Endothelial cell of umbilical vein (primary cell): ENCODE measurements around the gene TTC3. TPM values are rescaled to one million over a fixed set of nuclear protein-coding genes. Genes with fewer than 3 reads are reported as not detected.

ENCODE experiments used
- BruUV-seq: library from RNA; stranded (reverse); fragments of 400-500 nt; replicated peaks from 2 replicates; lab custom pipeline; 2021; lab: Mats Ljungman, UMichigan
- CTCF ChIA-PET: fragments of 300-600, 350-600 bp; sonication (Branson Sonifier 250); formaldehyde crosslinking; loops from one replicate; lab custom pipeline; 2021; ENCODE audit warnings: antibody characterized with exemption, inconsistent platforms; lab: Charles Lee
- POLR2A ChIA-PET: fragments of 300-600, 350-600 bp; sonication (Branson Sonifier 250); formaldehyde crosslinking; loops from one replicate; lab custom pipeline; 2021; ENCODE audit warnings: antibody characterized with exemption, inconsistent platforms; lab: Charles Lee
- DNase-seq: peaks from one replicate; pipeline ENCODE4 v3.0.0-alpha.2; 2011; ENCODE audit warnings: low read depth, low spot score
- FAIRE-seq: peaks from 2 replicates; lab custom pipeline; 2011; peaks lifted over from hg19 to GRCh38; lab: Jason Lieb, UNC
- H2AFZ ChIP-seq: 2 replicates; pipeline ENCODE4 v1.6.0; 2012; ENCODE audit warnings: low read depth, low read length, control low read depth, inconsistent platforms
- H3K27ac ChIP-seq: 2 replicates; pipeline ENCODE4 v1.5.1; 2011; ENCODE audit warnings: low read depth, mild to moderate bottlenecking, control low read depth, low read length, moderate library complexity; ENCODE audit not compliant: insufficient read depth
- H3K27me3 ChIP-seq, 2 experiments: 2 replicates each; pipeline versions ENCODE4 v1.6.0 to v1.6.1; 2011; ENCODE audit warnings: low read length in 2 of 2, mixed read lengths in 1 of 2; ENCODE audit not compliant: control insufficient read depth in 2 of 2, insufficient read depth in 2 of 2
- H3K36me3 ChIP-seq, 2 experiments: 2 replicates in 1 of 2; 3 replicates in 1 of 2; pipeline ENCODE4 v1.5.1; 2011; ENCODE audit warnings: low read length in 2 of 2, mild to moderate bottlenecking in 1 of 2, moderate library complexity in 1 of 2; ENCODE audit not compliant: control insufficient read depth in 2 of 2, insufficient read depth in 2 of 2; ENCODE audit errors: extremely low read depth in 1 of 2
- H3K4me1 ChIP-seq: 3 replicates; pipeline ENCODE4 v1.5.1; 2011; ENCODE audit warnings: mild to moderate bottlenecking, low read length; ENCODE audit not compliant: control insufficient read depth, insufficient read depth; ENCODE audit errors: extremely low read depth
- H3K4me2 ChIP-seq: 2 replicates; pipeline ENCODE4 v1.6.1; 2011; ENCODE audit warnings: low read length, control low read depth, mixed read lengths; ENCODE audit not compliant: insufficient read depth
- H3K4me3 ChIP-seq, 3 experiments: fragments of 200-600 bp in 1 of 3; sonication (generic), shearing (Covaris generic) in 1 of 3; replicated peaks in 1 of 3; 2 replicates each; pipeline ENCODE4 v1.5.1; 2011 to 2016; ENCODE audit warnings: control low read depth in 3 of 3, low read length in 3 of 3, mild to moderate bottlenecking in 2 of 3, inconsistent platforms in 1 of 3, low read depth in 1 of 3, moderate library complexity in 1 of 3; ENCODE audit not compliant: insufficient read depth in 1 of 3
- H3K79me2 ChIP-seq: 2 replicates; pipeline ENCODE4 v1.6.0; 2012; ENCODE audit warnings: low read length, inconsistent platforms; ENCODE audit not compliant: control insufficient read depth, insufficient read depth
- H3K9ac ChIP-seq: replicated peaks from 2 replicates; pipeline ENCODE3; 2011; ENCODE audit warnings: low read length, control low read depth; ENCODE audit not compliant: insufficient read depth; ENCODE audit errors: extremely low read depth
- H3K9me1 ChIP-seq: replicated peaks from 3 replicates; pipeline ENCODE4 v1.6.0; 2011; ENCODE audit warnings: mild to moderate bottlenecking, low read length; ENCODE audit not compliant: control insufficient read depth, insufficient read depth; ENCODE audit errors: extremely low read depth
- H3K9me3 ChIP-seq: replicated peaks from 2 replicates; pipeline ENCODE4 v1.5.1; 2012; ENCODE audit warnings: low read length, inconsistent platforms; ENCODE audit not compliant: control insufficient read depth, insufficient read depth
- H4K20me1 ChIP-seq: replicated peaks from 2 replicates; pipeline ENCODE3; 2011; ENCODE audit warnings: mild to moderate bottlenecking, low read length; ENCODE audit not compliant: control insufficient read depth, insufficient read depth; ENCODE audit errors: extremely low read depth
- CTCF ChIP-seq, 2 donors: IDR thresholded peaks; 1 replicate in 1 of 2; 2 replicates in 1 of 2; pipeline ENCODE4 v1.5.1; 2011; ENCODE audit warnings: low read length in 2 of 2, mild to moderate bottlenecking in 2 of 2, moderate library complexity in 2 of 2, control low read depth in 1 of 2, inconsistent platforms in 1 of 2, low read depth in 1 of 2; ENCODE audit not compliant: insufficient read depth in 1 of 2; ENCODE audit errors: extremely low read depth in 1 of 2
- EZH2 ChIP-seq: IDR thresholded peaks from 2 replicates; pipeline ENCODE4 v1.6.1; 2012; ENCODE audit warnings: borderline replicate concordance, low read depth, mild to moderate bottlenecking, moderate library complexity, low read length, inconsistent platforms; ENCODE audit not compliant: severe bottlenecking
- FOS ChIP-seq: IDR thresholded peaks from 2 replicates; pipeline ENCODE4 v1.6.1; 2011; ENCODE audit warnings: mild to moderate bottlenecking, low read length, moderate library complexity, borderline replicate concordance; ENCODE audit not compliant: insufficient read depth
- GATA2 ChIP-seq: IDR thresholded peaks from 2 replicates; pipeline ENCODE4 v1.7.0; 2011; ENCODE audit warnings: low read depth, mild to moderate bottlenecking, moderate library complexity, mixed read lengths, low read length; ENCODE audit not compliant: insufficient read length, insufficient read depth
- JUN ChIP-seq: IDR thresholded peaks from 2 replicates; pipeline ENCODE4 v1.6.1; 2011; ENCODE audit warnings: borderline replicate concordance, low read depth; ENCODE audit not compliant: insufficient read length, insufficient read depth
- MYC ChIP-seq: IDR thresholded peaks from one replicate; pipeline ENCODE4 v1.6.1; 2011; ENCODE audit warnings: mild to moderate bottlenecking, low read depth, low read length
- POLR2A ChIP-seq: IDR thresholded peaks from 2 replicates; pipeline ENCODE4 v1.6.1; 2012; ENCODE audit warnings: low read depth, mild to moderate bottlenecking, control low read depth, low read length
- POLR2AphosphoS5 ChIP-seq: IDR thresholded peaks from 2 replicates; pipeline ENCODE4 v1.6.1; 2012; ENCODE audit warnings: low read depth, mild to moderate bottlenecking, control low read depth, low read length, moderate library complexity; ENCODE audit not compliant: insufficient read depth
- dilution Hi-C: fragments of 300-500 bp; cut with MboI; formaldehyde crosslinking; loops from one replicate; pipeline ENCODE4 v1.15.0; 2019; ENCODE audit warnings: low sequenced_read_pairs; ENCODE audit not compliant: extremely low pct_ligation_motif_present
- intact Hi-C: fragments of 100-400 bp; cut with micrococcal nuclease; formaldehyde crosslinking; loops from one replicate; pipeline ENCODE4 v1.10.0; 2022
- polyA plus RNA-seq, 4 experiments: library from polyadenylated mRNA; depleted of rRNA in 3 of 4; stranded (reverse) in 3 of 4; unstranded in 1 of 4; fragments of >200 nt; gene quantifications; 2 replicates each; pipeline versions ENCODE4 v1.2.1 to v1.2.3, GENCODE V29; 2011 to 2012; ENCODE audit warnings: missing spikeins in 1 of 4
- total RNA-seq: library from RNA; stranded (reverse); gene quantifications from 2 replicates; pipeline ENCODE4 v1.2.3, GENCODE V29; 2021
- TF ChIP-seq, protein P1 (sequence below): IDR thresholded peaks from 2 replicates; pipeline ENCODE4 v1.6.1; 2011; ENCODE audit not compliant: insufficient read depth, insufficient read length

The TTC3 gene
- total and polyA plus RNA-seq, 2 donors (not counting 3 experiments of a cell fraction or from before 2014, with no cell fraction given): 26.2 to 113 TPM

- H3K27me3 ChIP-seq: no peaks in the 10 kb centered on the region
- DNase-seq (no peak), FAIRE-seq (no peak)
- TF ChIP-seq POLR2AphosphoS5 (no peak), MYC (no peak), GATA2 (no peak), JUN (no peak), FOS (no peak), CTCF (IDR thresholded peaks at IDR 0.05; ENCODE audit: extremely low read depth in 1 of 2, insufficient read depth in 1 of 2, low read depth in 1 of 2, low read length in 2 of 2) (no peak), EZH2 (no peak), POLR2A (no peak)
- TF ChIP-seq, protein P1, sequence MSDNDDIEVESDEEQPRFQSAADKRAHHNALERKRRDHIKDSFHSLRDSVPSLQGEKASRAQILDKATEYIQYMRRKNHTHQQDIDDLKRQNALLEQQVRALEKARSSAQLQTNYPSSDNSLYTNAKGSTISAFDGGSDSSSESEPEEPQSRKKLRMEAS: no peak
- H3K27ac ChIP-seq: no peak overlapping the region
- BruUV-seq: no TSS peak
- CTCF ChIA-PET: interaction anchor here (0.8 to 0.9 kb wide), 2 partner anchors 9 to 12 kb away, joined by 3 read pairs; no protein-coding TSS in a partner anchor
- no peaks in the 10 kb centered on the region for H3K9me1 ChIP-seq
- peaks cover 3 to 11% of the 10 kb centered on the region in 2 experiments for H3K36me3 ChIP-seq
- POLR2A ChIA-PET: no interaction called here
- no peaks in the 10 kb centered on the region for H4K20me1 ChIP-seq
- H3K4me3 ChIP-seq: no peak overlapping the region
- H3K9me3 ChIP-seq: no peaks in the 10 kb centered on the region
- no peaks in the 10 kb centered on the region for H3K79me2 ChIP-seq
- H3K9ac ChIP-seq: no peak overlapping the region
- H3K4me1 ChIP-seq: peaks cover 21% of the 10 kb centered on the region
- dilution Hi-C loops: no loop called here
- intact Hi-C loops: no loop called here
- no peak overlapping the region for H3K4me2 ChIP-seq
- H2AFZ ChIP-seq: no peak overlapping the region
Measured at GRCh38 chr21:37155186-37155585, 82.1 kb downstream of the TTC3 start.
